ENCODE data around the gene CERT1.
A peak's percentile ranks its signal among the peaks of the same experiment; 100 is the strongest.

Gene CERT1

GRCh38 chr5:75463726-75464125, 47.7 kb downstream of the CERT1 start:
- no peak overlapping the region for H3K27ac ChIP-seq
- POLR2A ChIA-PET (ENCODE audit: low non-redundant PET): no interaction called here
- TF ChIP-seq CTCF (conservative IDR thresholded peaks at IDR 0.05; ENCODE audit: low read depth): no peak
- peak; percentile 23 for DNase-seq (ENCODE audit: low spot score)
- CTCF ChIA-PET: no interaction called here

DNA sequence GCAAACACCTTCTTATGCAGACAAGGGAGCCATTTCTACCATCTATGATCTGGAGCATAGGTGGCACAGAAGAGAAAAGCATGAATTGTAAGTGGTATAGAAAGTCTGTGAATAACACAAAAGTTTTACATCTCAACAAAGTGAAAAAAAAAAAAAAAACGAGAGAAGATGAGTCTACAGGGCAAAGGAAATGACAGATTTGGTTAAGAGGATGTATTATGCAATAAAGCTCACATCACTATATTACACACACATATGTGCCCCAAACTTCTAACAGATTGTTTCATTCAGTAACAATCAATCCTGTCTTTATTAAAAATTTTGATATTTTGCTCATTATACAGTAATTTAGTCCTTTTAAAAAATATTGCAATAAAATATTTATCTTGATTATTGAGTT, 49.8 kb downstream of the CERT1 start:
- peak; percentile 12 for DNase-seq (ENCODE audit: low spot score)
- no peak overlapping the region for H3K27ac ChIP-seq
- POLR2A ChIA-PET (ENCODE audit: low non-redundant PET): no interaction called here
- CTCF ChIA-PET: interaction anchor here (0.8 kb wide), 1 partner anchor 14 kb away, joined by 3 read pairs; no protein-coding TSS in a partner anchor
- no peak for TF ChIP-seq CTCF (conservative IDR thresholded peaks at IDR 0.05; ENCODE audit: low read depth)

DNA sequence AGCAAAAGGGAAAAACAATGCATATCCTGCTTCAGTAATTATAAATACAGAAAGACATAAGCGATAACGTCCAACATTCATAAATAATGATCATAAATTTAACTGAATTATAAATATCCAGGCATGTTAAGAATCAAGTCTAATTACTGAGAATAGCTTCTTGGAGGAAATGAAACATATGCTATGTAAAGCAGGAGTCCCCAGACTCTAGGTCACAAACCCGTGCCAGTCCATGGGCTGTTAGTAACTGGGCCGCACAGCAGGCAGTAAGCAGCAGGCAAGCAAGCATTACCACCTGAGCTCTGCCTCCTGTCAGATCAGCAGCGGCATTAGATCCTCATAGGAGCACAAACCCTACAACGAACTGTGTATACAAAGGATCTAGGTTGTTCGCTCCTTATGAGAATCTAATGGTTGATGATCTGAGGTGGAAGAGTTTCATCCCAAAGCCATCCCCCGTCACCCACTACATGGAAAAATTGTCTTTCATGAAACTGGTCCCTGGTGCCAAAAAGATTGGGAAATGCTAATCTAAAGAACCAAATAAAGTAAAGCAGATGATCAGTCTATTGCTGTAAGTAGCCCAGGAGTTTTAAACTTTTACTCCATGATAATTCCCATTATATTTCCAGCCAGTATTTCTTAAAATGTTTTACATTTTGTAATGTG, 50.4 kb downstream of the CERT1 start:
- ChIA-PET CTCF (interaction anchor here (0.5 kb wide), 1 partner anchor 1712 kb away, joined by 3 read pairs; no protein-coding TSS in a partner anchor), POLR2A (ENCODE audit: low non-redundant PET) (no interaction called here)
- DNase-seq (ENCODE audit: low spot score): no peak
- no peak overlapping the region for H3K27ac ChIP-seq
- no peak for TF ChIP-seq CTCF (conservative IDR thresholded peaks at IDR 0.05; ENCODE audit: low read depth)

DNA sequence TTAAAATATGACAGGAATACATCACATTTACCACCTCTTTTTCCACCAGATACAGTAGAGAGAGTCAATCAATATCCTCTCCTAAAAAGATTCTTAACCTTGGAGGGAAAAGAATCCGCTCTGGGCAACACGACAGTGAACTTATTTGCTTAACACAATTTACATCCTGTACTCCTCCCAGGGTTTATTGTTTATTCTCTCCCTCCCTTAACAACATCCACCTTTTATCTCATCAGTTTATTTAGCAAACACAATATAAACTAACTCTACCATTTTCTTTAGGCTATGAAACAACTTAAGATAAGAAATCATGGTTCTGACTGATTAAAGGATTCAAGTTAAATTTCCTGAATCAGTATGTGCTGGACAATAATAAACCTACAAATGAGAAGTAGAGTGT, 50.9 kb downstream of the CERT1 start:
- ChIA-PET CTCF (interaction anchor here (0.5 kb wide), 1 partner anchor 1712 kb away, joined by 3 read pairs; no protein-coding TSS in a partner anchor), POLR2A (ENCODE audit: low non-redundant PET) (no interaction called here)
- H3K27ac ChIP-seq: no peak overlapping the region
- no peak for DNase-seq (ENCODE audit: low spot score)
- no peak for TF ChIP-seq CTCF (conservative IDR thresholded peaks at IDR 0.05; ENCODE audit: low read depth)

GRCh38 chr5:75457691-75458090, 53.7 kb downstream of the CERT1 start:
- no peak for TF ChIP-seq CTCF (conservative IDR thresholded peaks at IDR 0.05; ENCODE audit: low read depth)
- ChIA-PET POLR2A (ENCODE audit: low non-redundant PET) (no interaction called here), CTCF (interaction anchor here (0.6 kb wide), 2 partner anchors 51 to 64 kb away, joined by 3 read pairs; no protein-coding TSS in a partner anchor)
- H3K27ac ChIP-seq: no peak overlapping the region
- DNase-seq (ENCODE audit: low spot score): peak; percentile 38

- no peak overlapping the region for H3K27ac ChIP-seq
- no peak for DNase-seq (ENCODE audit: low spot score)
- CTCF ChIA-PET: interaction anchor here (0.6 to 0.7 kb wide), 3 partner anchors 20 to 64 kb away, joined by 3 read pairs; no protein-coding TSS in a partner anchor
- POLR2A ChIA-PET (ENCODE audit: low non-redundant PET): no interaction called here
- TF ChIP-seq CTCF (conservative IDR thresholded peaks at IDR 0.05; ENCODE audit: low read depth): no peak
Measured at GRCh38 chr5:75457161-75457560, 54.3 kb downstream of the CERT1 start.

Measured in RWPE1 (cell line).